Psoas muscle (tissue), 8 donors: ENCODE data around the gene MPP3. TPM values are rescaled to one million over a fixed set of nuclear protein-coding genes. Genes with fewer than 3 reads are reported as not detected.
"Not testable (repeated sequence)": the region's sequence is repeated elsewhere in the genome, so short reads cannot be mapped to it uniquely, and the experiment has no call there.

ENCODE experiments used
- ATAC-seq, 4 donors: fragments of 200-7000 bp; cut with Tn5 transposase; one replicate each; pipeline ENCODE4 v1.9.1; 2020; ENCODE audit warnings: moderate library complexity in 3 of 4, mild to moderate bottlenecking in 2 of 4
- DNase-seq, 2 donors: peaks; one replicate each; pipeline ENCODE4 v3.0.0-alpha.2; 2020
- H3K27ac ChIP-seq: fragments of 200-600 bp; one replicate; pipeline ENCODE4 v1.8.0; 2022
- H3K27me3 ChIP-seq, 3 donors: fragments of 200-600 bp in 1 of 3; one replicate each; pipeline versions ENCODE4 v1.6.1 to v1.8.0; 2013 to 2022; ENCODE audit warnings: low read length in 2 of 3, mild to moderate bottlenecking in 2 of 3, moderate library complexity in 1 of 3; ENCODE audit not compliant: insufficient read depth in 3 of 3
- H3K36me3 ChIP-seq, 2 donors: fragments of 200-600 bp in 1 of 2; one replicate each; pipeline versions ENCODE4 v1.6.1 to v1.8.0; 2013 to 2022; ENCODE audit warnings: low read depth in 1 of 2, mild to moderate bottlenecking in 1 of 2, moderate library complexity in 1 of 2; ENCODE audit not compliant: insufficient read depth in 1 of 2
- H3K4me1 ChIP-seq: fragments of 200-600 bp; one replicate; pipeline ENCODE4 v1.8.0; 2022
- H3K4me3 ChIP-seq: fragments of 200-600 bp; one replicate; pipeline ENCODE4 v1.8.0; 2022; ENCODE audit warnings: mild to moderate bottlenecking
- H3K9me3 ChIP-seq: fragments of 200-600 bp; one replicate; pipeline ENCODE4 v1.8.0; 2022
- WGBS, 3 donors: extraction: QIAGEN DNeasy Blood & Tissue Kit; methylation state at CpG; one replicate each; pipeline versions ENCODE4 v1.1.6 to v1.1.7; 2013; 5-methylcytosine and 5-hydroxymethylcytosine counted together
- intact Hi-C, 2 donors: fragments of 100-400 bp; cut with DNase I; formaldehyde crosslinking; loops; one replicate each; pipeline versions ENCODE4 v1.11.0 to v1.14.2; 2022
- polyA plus RNA-seq, 3 donors: library from polyadenylated mRNA; stranded (reverse); fragments of 200-250 nt; gene quantifications; one replicate each; pipeline ENCODE4 v1.2.3, GENCODE V29; 2013
- total RNA-seq, 4 donors: library from RNA; stranded (reverse); fragmentation: NEBNext Ultra II Directional in 2 of 4; extraction: Animal tissue kit (Norgen Biotek cat#: 25700) in 2 of 4; gene quantifications; one replicate each; pipeline versions ENCODE4 v1.2.1 to v1.2.4, GENCODE V29; 2021 to 2023
- TF ChIP-seq, protein P1 (sequence below): fragments of 200-600 bp; IDR thresholded peaks from one replicate; pipeline ENCODE4 v1.8.0; 2022; ENCODE audit warnings: antibody characterized with exemption
- donor health status: healthy with polysubstance abuse.
- donor health status: DM: no; HTN: no; CAD: no; lungs with moderate emphysema.
- donor health status: Bipolar disorder and iron deficiency.
- donor health status: healthy.
- donor health status: DM: yes; HTN: yes; CAD: no.
- donor health status: DM: no; HTN: no; CAD: no.
- donor health status: DM: no; HTN: no; CAD: no.
- donor health status: DM: yes; HTN: yes; CAD: no.

MPP3 gene
- total and polyA plus RNA-seq, 7 donors = 1.0 to 2.0 (median 1.5) TPM

DNA sequence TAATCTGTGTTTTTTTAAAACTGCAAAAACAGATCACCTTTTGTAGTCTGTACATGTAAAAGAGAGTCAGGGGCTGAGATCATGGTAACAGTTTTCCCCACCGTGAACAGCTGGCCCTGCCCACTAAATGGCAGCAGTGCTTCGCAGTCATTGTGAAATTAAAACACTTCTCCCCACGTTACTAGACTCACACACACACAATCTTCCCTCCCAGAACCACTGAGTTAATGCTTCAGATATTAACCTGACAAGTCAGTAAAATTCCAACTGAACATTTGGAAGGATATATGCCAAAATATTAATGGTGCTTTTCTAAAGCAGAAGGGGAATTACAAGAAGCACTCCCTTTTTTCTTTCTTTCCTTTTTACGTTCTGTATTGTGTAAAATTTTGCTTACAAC, 12.8 kb upstream of the MPP3 start:
- Histone ChIP-seq H3K4me3 (no peak overlapping the region), H3K36me3 (no peaks in the 10 kb centered on the region), H3K9me3 (no peaks in the 10 kb centered on the region), H3K27me3 (no peaks in the 10 kb centered on the region), H3K4me1 (peaks cover 12% of the 10 kb centered on the region), H3K27ac (peak overlapping the region; percentile 31)
- 58 to 75% (median 68%) methylated on average over 4 of the region's 4 CpGs for WGBS, 3 donors
- ATAC-seq (no peak), DNase-seq (no peak)
- intact Hi-C loops = loop anchor here (5.0 kb wide), 2 partner anchors 63 to 153 kb away; partner anchors contain the start of gene CFAP97D1 (in 1 of the 2)
- TF ChIP-seq, protein P1, sequence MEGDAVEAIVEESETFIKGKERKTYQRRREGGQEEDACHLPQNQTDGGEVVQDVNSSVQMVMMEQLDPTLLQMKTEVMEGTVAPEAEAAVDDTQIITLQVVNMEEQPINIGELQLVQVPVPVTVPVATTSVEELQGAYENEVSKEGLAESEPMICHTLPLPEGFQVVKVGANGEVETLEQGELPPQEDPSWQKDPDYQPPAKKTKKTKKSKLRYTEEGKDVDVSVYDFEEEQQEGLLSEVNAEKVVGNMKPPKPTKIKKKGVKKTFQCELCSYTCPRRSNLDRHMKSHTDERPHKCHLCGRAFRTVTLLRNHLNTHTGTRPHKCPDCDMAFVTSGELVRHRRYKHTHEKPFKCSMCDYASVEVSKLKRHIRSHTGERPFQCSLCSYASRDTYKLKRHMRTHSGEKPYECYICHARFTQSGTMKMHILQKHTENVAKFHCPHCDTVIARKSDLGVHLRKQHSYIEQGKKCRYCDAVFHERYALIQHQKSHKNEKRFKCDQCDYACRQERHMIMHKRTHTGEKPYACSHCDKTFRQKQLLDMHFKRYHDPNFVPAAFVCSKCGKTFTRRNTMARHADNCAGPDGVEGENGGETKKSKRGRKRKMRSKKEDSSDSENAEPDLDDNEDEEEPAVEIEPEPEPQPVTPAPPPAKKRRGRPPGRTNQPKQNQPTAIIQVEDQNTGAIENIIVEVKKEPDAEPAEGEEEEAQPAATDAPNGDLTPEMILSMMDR = no peak

DNA sequence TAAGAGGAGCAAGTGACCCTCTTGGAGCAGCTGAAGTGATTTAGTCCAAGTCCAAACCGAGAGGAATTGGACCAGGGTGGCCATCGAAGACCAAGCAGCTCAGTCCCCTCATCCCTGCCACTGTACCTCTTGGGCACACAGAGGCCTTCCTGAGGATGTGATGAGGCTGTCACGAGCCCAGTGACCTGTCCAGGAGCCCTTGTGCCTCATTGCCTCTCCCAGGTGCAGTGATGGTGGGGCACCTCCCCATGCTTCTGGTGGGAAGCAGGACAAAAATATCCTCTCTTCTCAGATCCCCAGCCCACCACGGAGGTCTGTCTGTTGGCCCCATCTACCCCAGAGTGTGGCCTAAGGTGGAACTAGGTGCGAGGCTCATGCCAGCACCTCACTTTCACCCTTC, 11.3 kb upstream of the MPP3 start:
- intact Hi-C loops = no loop called here
- no peak for ATAC-seq
- DNase-seq = no peak
- Histone ChIP-seq H3K27ac (no peak overlapping the region), H3K4me3 (no peak overlapping the region), H3K4me1 (peaks cover 18% of the 10 kb centered on the region), H3K36me3 (no peaks in the 10 kb centered on the region), H3K9me3 (no peaks in the 10 kb centered on the region), H3K27me3 (no peaks in the 10 kb centered on the region)
- 77 to 87% (median 81%) methylated on average over 5 of the region's 5 CpGs for WGBS, 3 donors
- TF ChIP-seq, protein P1 = no peak

DNA sequence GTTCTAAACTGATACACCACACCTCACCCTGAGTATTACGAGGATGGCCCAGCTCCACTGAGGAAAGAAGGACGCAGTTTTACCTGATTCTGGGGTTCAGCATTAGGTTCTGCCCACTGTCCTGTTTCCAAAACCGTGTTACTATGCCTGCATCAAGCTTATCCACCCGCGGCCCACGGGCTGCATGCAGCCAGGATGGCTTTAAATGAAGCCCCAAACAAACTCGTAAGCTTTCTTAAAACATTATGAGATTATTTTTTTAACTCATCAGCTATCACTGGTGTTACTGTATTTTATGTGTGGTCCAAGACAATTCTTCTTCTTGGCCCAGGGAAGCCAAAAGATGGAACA, 10.0 kb upstream of the MPP3 start:
- no peak overlapping the region for H3K27ac ChIP-seq
- ATAC-seq = no peak
- no peak for DNase-seq
- H3K9me3 ChIP-seq = no peaks in the 10 kb centered on the region
- no peak overlapping the region for H3K4me3 ChIP-seq
- intact Hi-C loops = no loop called here
- TF ChIP-seq, protein P1 = no peak
- peaks cover 18% of the 10 kb centered on the region for H3K4me1 ChIP-seq
- WGBS, 3 donors = 40 to 52% (median 42%) methylated on average over 7 of the region's 7 CpGs
- no peaks in the 10 kb centered on the region for H3K36me3 ChIP-seq
- no peaks in the 10 kb centered on the region for H3K27me3 ChIP-seq

DNA sequence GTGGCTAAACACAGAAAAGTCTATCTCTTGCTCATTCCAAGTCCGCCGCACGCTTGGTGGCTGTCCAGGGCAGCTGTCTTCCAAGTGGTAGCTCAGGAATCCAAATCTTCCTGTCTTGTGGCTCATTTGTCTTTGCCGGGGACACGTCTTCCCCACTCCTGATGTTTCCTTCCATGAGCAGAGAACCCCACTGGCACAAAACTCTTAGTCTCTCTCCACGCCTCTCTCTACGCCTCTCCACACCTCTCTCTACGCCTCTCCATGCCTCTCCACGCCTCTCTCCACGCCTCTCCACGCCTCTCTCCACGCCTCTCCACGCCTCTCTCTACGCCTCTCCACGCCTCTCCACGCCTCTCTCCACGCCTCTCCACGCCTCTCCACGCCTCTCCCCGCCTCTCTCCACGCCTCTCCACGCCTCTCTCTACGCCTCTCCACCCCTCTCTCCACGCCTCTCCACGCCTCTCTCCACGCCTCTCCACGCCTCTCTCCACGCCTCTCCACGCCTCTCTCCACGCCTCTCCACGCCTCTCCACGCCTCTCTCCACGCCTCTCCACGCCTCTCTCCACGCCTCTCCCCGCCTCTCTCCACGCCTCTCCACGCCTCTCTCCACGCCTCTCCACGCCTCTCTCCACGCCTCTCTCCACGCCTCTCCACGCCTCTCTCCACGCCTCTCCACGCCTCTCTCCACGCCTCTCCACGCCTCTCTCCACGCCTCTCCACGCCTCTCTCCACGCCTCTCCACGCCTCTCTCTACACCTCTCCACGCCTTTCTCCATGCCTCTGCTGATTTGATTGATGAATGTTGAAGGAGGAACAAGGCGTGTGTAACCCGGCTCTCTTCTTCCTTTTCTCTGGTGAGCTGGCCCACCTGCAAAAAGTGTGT, 9.4 kb upstream of the MPP3 start:
- ATAC-seq = peak in 2 of 4 donors; percentile 46 to 55
- H3K27me3 ChIP-seq, H3K4me3 ChIP-seq, H3K36me3 ChIP-seq, H3K9me3 ChIP-seq, H3K27ac ChIP-seq, intact Hi-C loops: not testable (repeated sequence)
- H3K4me1 ChIP-seq = peaks cover 18% of the 10 kb centered on the region
- 26 to 35% (median 28%) methylated on average over 26 to 54 of the region's 54 CpGs for WGBS, 3 donors
- DNase-seq = peak in 1 of 2 donors; percentile 44

DNA sequence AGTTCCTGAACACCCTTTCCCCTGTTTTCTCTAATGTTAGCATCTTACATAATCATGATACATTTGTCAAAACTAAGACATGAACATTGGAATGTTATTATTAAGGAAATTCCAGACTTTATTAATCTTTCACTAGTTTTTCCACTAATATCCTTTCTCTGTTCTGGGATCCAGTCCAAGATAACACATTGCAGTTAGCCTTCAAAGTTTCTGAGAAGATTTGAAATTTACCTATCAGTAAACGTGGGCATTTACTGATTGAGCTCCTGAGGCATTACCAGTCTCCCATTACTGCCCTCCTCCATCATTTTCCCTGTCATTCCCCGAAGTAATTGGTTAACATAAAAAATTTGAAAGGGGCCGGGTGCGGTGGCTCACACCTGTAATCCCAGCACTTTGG, 8.3 kb upstream of the MPP3 start:
- no peak for DNase-seq
- no peak overlapping the region for H3K27ac ChIP-seq
- ATAC-seq = no peak
- H3K4me1 ChIP-seq = peaks cover 18% of the 10 kb centered on the region
- intact Hi-C loops = no loop called here
- H3K27me3 ChIP-seq = no peaks in the 10 kb centered on the region
- no peaks in the 10 kb centered on the region for H3K9me3 ChIP-seq
- H3K4me3 ChIP-seq = no peak overlapping the region
- H3K36me3 ChIP-seq = no peaks in the 10 kb centered on the region
- 35 to 43% (median 41%) methylated on average over 4 of the region's 4 CpGs for WGBS, 3 donors
- TF ChIP-seq, protein P1 = no peak
